GM21528 (cell line): Measurements from ENCODE around the gene TMEM127.
A peak's percentile ranks its signal among the peaks of the same experiment; 100 is the strongest.
"Not testable (repeated sequence)": the region's sequence is repeated elsewhere in the genome, so short reads cannot be mapped to it uniquely, and the experiment has no call there.

Source experiments
- ATAC-seq: cut with Tn5 transposase; IDR thresholded peaks from one replicate; pipeline ENCODE4 v1.9.1; 2021; ENCODE audit warnings: mild to moderate bottlenecking, moderate library complexity; ENCODE audit not compliant: unreplicated experiment, low FRiP score

The TMEM127 gene

GRCh38 chr2:96264656-96265348, 995 bp downstream of the TMEM127 start:
- ATAC-seq: peak; percentile 9

- ATAC-seq: no peak
Observed at GRCh38 chr2:96264086-96264485, 1.7 kb downstream of the TMEM127 start.

- ATAC-seq: no peak
Observed at GRCh38 chr2:96262306-96262705, 3.5 kb downstream of the TMEM127 start.

- no peak for ATAC-seq
Observed at GRCh38 chr2:96261328-96262003, 4.3 kb downstream of the TMEM127 start.

DNA sequence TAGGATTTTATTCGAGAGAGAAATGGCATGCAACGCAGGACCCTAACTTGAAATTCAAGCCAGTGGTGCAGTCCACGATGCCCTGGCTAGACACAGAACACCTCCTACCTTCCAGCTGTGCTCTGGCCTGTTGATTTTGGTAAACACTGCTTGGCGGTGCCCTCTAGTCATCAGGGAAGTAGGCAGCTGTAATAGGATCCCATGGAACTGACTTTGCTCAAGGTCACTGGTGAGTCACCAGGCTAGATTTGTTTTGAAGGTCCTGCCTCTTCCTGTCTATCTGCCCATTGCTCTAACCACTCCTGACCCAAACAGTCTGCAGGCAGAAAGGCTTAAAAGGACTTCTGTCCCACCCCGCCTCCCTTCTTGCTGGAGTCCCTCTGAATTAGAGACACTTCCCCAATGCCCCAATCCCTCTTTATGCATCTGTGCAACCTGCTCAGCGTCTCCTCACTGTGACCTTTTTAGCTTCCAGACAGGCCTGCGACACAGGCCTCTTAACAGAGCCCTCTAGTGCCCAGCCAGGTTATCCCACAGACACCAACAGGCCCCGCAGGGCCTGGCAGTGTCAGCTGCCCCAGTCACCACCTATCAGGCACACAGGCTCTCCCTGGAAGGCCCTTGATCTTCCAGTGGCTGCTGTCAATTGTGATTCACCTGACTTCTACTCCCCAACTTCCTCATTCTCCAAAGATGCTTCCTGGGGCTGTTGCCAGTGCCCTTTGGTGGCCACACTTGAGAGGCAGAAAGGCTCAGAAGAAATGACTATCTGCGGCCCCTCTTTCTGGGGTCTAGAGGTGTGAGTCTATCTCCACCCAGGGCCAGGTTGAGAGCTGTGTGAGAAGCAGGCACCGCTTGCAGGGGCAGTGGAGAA, 5.2 kb downstream of the TMEM127 start:
- no peak for ATAC-seq

DNA sequence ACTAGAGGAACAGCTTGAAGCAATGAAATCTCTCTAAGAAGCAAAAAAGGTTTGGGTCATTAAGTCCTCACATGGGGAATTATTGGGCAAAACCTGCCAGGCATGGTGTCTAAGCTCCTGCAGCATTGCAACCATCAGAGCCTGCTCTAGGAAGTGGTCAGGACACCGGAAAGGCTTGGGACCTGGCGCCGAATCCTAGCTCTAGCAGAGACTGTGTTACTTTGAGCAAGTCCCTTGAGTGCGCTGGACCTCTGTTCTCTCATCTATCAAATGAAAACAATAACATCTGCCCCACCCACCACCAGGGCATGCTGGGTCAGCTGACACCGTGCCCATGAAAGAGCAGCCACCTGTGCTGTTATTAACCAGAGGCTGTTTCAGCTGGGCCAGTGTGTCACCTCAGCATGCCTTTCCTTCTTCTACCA, 6.3 kb downstream of the TMEM127 start:
- ATAC-seq: no peak

DNA sequence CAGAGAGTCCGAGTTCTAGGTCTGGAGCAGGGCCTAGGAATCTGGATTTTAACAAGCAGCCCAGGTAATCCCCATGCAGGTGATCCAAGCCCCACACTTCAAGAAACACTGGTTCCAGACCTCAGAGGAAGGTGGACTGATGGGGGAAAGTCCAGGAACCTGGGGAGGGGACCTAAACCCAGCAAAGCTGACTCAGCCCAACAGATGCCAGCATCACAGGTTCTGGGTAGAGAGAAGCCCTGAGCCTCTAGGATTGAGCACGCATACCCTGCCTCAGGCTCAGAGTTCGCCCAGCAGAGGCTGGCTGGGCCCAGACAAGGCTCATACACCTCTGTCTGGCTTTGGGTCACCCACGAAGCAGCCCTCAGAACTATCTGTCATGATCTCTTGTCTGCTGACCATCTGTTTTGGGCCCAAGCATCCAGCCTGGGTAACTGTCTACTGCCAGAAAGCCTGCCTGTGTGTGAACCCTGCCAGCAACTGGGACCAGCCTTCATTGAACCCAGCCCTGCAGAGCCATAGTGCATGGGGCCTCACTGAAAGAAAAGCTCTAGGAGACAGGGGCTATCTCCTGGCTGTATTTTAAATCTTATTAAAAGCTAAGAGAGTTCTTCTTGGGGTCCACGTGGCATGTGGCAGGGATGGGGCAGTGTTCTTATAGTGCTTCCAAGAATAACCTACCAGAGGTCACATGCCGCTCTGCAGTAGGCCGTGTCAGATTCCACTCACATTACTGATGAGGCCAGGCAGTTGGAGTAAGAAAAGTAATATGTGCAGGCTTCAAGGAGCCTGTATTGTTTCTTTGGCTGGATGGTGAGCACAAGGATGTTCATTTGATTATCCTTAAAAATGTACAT, 7.4 kb downstream of the TMEM127 start:
- no peak for ATAC-seq

DNA sequence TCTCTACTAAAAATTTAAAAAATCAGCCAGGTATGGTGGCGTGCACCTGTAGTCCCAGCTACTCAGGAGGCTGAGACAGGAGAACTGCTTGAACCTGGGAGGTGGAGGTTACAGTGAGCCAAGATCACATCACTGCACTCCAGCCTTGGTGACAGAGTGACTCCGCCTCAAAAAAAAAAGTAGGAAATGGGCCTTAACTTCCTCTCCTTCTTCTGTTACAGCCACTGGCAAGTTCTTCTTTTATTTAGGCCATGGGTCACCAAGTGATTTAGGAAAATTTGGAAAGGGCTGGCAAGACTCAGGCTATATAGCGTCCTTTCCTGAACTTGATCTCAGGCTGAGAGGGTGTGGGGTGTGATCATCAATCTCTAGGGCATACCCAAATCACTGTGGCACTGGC, 8.1 kb downstream of the TMEM127 start:
- ATAC-seq: not testable (repeated sequence)

GRCh38 chr2:96256611-96257113, 9.1 kb downstream of the TMEM127 start:
- ATAC-seq: no peak

DNA sequence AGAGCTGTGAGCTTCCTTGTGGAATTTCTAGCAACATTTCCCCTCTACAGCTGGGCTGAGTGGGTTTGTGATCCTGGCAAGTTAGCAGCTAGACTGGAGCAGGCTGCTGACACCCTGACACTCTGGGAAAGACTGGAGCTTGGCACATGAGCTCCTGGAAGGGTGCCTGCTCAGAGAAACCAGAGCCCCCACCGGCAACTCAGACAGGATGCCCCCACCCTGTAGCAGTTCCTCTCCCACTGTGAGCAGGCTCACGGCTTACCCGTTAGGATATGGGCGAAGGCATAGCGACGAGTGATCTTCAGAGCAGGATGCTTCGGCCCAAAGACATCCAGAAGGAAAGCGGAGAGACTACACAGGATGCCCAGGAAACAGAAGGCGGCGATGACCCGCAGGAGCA, 11.2 kb downstream of the TMEM127 start:
- no peak for ATAC-seq

DNA sequence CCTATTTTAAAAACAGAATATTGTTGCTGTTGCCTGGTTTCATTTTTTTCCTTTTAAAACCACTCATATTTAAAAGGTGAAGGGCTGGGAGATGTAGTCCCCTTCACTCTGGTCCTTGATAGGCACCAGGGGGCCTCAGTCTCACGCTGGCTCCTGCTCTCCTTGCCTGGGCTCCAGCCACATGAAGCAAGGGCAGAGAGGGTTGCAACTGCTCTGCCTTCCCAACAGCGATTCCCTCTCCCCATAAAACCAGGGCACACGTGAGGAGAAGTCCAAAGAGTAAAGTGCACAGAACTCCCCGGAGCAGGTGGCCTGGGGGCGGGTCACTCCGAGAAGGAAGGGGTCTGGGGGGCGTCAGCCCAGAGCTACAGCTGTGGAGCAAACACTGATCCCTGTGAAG, 12.8 kb downstream of the TMEM127 start:
- no peak for ATAC-seq

DNA sequence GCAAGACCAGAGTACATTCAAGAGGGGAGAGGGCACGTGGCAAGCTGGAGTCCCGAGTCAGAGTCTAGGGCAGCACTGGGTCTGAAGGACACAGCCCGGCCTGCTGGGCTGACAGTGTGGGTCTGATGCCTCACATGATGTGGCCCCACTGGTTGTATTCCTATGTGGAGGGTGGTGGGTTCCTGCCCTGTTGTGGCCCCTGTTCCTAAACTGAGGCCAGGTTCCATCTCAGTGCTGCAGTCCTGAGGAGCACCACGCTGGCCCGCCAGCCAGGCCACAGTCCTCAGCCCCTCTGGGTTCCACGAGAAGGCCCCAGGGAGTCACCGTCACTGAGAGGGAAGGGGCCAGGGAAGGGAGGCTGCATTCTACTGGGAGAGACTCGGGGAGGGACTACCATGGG, 13.3 kb downstream of the TMEM127 start:
- ATAC-seq: no peak

DNA sequence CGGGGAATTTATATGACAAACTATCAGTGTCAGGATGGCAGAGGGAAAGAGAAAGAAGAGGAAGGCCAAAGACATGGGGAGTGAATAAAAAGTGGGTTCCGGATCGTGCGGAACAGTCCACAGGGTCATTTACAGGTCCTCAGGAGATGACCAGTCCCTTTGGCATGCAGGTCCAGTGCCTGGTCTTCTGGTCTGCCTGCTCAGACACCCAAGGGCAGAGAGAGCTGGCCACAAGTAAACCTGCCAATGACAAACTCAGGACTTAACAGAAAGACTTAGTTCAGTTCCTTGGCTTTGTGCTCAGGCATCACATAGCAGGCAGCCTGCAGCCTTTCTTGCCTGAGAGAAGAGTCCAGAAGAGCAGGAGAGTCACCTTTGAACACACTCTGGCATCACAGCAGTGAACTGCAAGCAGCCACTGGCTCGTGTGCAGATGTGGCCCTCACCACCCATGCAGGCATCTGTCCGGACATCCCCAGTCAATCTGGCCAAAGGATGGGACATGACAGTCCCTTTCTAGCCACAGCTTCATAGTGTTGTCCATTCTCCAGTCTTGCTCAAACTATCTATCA, 14.0 kb downstream of the TMEM127 start:
- ATAC-seq: no peak

DNA sequence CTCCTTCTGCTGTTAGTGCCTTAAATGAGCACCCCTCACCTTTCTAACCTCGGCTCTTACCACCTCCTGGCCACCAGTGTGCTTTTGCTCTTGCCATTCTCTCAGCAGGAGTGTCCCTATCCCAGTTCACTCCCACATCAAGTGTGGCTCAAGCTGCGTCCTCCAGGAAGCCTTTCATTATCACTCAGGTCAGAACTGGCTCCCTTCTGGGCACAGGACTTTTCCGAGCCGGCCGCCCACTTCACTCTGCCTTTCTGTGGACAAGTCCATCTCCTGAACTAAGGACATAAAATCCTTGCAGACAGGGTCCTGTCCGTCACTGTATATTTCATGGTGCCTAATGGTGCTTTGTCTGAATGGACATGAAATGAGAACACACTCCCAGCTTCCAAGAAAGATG, 15.6 kb downstream of the TMEM127 start:
- ATAC-seq: no peak

- ATAC-seq: no peak
Observed at GRCh38 chr2:96249654-96250053, 16.1 kb downstream of the TMEM127 start.

- no peak for ATAC-seq
Observed at GRCh38 chr2:96248624-96249023, 17.2 kb downstream of the TMEM127 start.

DNA sequence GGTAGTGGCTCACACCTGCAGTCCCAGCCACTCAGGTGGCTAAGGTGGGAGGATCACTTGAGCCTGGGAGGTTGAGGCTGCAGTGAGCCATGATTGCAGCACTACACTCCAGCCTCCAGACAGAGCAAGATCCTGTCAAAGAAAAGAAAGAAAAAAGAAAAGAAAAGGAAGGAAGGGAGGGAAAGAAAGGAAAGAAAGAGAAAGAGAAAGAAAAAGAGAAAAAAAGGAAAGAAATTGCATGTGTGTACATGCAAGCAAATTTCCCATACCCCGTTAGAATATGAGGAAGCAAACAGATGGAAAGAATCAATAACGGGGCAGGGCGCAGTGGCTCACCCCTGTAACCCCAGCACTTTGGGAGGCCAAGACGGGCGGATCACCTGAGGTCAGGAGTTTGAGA, 17.9 kb downstream of the TMEM127 start:
- ATAC-seq: no peak

- ATAC-seq: no peak
Observed at GRCh38 chr2:96247009-96247408, 18.8 kb downstream of the TMEM127 start.

DNA sequence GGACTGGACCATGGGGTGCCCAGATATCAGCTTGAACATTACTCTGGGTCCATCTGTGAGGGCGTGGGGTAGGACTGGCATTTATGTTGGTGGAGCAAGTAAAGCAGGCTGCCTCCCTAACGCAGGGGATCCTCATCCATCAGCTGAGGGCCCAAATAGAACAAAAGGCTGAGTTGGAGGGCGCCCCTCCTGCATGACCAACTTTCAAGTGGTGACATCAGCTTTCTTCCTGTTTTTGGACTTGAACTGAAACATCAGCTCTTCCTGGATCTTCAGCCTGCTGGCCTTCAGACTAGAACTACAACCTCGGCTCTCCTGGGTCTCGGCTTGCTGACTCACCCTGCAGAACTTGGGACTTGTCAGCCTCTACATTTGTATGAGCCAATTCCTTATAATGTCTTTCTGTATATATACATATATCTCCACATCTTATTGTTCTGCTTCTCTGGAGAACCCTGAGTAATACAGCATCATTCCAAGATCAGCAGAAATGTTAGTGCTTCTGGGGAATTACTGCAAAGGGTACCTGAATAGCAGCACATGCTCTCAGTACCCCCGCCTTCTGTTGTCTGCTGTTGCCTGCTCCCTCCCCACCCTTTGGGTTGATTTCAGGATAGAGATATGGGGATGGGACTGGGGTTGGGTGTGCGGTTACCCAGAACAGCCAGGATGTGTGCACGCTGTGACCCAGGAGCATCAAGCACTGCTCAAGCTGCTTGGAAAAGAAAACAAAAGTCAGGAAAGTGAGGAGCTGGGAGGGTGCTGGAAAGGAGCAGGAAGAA, 20.0 kb downstream of the TMEM127 start:
- ATAC-seq: no peak
